Stimulated activated CD8-positive, alpha-beta memory T cell treated with anti-CD3 and anti-CD28 coated beads, Interleukin-2, amount 100 ng/mL, for 48 hours (primary cell): Measurements from ENCODE around the gene FHL3.
"Not testable (repeated sequence)": the region's sequence is repeated elsewhere in the genome, so short reads cannot be mapped to it uniquely, and the experiment has no call there.

Experiments used
- DNase-seq, 2 donors: peaks; one replicate each; pipeline ENCODE4 v3.0.0-alpha.2; 2020; ENCODE audit warnings: low read depth in 2 of 2

FHL3 gene

DNA sequence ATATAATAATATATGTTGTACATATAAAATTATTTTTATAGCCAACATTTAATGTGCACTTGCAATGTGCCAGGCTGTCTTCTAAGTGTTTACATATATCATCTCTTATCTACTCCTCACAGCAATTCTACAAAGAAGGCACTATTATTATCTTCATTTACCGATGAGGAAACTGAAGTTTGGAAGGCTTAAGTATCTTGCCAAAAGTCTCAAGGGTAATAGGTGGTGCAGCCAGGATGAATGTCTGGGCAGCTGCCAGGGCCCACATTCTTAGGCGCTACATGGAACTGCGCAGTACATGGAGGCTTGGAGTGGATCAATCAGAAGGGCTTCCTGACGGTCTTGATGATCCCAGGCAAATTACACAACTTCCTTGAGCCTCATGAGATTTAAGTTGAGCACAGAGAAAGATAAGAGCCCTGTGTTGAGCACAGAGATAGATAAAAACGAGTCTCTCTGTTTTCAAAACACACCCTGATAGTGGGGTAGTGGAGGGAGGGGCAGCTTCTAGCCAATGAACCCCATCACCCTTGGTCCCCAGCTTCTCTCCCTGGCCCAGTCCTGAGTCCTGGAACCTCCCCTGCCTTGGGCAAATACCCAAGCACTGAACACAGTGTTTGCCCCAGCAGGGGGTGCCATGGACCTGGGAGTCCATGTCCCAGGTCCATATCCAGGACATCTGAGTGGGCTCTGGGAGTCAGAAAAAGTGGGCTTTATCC, 32.1 kb upstream of the FHL3 start:
- no peak for DNase-seq

DNA sequence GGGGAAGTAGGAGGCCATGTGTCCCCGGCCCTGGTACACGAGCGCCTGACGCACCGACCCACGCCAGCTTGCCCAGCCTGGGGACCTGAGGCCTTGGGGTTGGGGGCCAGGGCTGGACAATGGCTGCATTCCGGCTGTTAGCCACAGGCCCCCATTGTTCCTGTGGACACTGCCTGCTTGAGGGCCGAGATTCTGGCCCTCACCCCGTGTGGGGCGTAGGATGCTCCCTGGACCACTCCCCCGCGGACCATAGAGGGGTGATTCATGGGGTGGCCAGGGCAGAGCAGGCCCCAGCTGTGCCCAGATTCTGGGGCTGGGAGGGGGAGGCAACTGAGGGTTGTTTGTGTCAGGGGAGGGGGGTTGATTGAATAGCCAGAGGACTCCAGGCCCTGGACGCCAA, 29.6 kb upstream of the FHL3 start:
- DNase-seq, result no peak

GRCh38 chr1:38032992-38033391, 27.7 kb upstream of the FHL3 start:
- not testable (repeated sequence) for DNase-seq

- no peak for DNase-seq
Observed at GRCh38 chr1:38031513-38031866, 26.2 kb upstream of the FHL3 start.

DNA sequence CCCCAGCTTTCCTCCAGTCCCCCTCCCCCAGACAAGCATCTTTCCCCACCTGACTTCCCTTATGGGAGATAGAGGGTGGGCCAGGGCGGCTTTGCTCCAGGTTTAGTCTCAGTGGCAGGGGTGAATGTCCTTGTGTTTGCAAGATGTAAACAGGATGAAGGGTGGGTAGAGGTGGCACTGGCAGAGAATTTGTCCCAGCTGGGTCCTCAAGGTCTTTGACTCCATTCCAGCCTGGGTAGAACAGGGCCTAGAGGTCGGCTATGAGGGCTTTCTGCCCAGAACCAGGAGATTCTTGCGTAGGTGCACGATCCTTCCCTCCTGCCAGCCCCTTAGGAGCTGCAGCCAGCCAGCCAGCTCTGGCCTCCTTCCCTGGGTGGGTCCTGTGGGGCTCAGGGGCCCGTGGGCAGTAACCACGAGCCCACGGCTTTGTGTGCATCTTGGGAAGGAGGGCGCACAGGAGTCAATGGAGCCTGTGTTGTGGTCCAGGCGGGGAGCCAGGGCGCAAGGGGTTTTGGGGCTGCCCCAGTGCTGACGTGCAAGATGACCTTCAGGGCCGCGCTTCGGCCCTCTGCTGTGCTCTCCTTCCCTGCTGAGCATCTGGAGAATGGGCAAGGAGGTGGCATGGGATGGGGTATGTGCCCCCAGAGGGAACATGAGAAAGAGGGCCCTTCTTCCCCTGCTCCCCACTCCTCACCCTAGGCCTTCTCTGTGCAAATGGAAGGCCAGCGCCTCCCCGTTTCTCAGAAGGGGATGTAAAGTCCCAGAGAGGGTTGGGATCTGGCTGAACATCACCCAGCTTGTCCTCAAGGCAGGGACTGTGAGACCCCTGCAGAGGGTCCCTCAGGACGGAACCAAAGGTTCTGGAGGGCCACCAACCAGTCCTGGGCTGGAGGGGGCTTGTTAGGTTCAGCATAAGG, 25.5 kb upstream of the FHL3 start:
- DNase-seq, result no peak

DNA sequence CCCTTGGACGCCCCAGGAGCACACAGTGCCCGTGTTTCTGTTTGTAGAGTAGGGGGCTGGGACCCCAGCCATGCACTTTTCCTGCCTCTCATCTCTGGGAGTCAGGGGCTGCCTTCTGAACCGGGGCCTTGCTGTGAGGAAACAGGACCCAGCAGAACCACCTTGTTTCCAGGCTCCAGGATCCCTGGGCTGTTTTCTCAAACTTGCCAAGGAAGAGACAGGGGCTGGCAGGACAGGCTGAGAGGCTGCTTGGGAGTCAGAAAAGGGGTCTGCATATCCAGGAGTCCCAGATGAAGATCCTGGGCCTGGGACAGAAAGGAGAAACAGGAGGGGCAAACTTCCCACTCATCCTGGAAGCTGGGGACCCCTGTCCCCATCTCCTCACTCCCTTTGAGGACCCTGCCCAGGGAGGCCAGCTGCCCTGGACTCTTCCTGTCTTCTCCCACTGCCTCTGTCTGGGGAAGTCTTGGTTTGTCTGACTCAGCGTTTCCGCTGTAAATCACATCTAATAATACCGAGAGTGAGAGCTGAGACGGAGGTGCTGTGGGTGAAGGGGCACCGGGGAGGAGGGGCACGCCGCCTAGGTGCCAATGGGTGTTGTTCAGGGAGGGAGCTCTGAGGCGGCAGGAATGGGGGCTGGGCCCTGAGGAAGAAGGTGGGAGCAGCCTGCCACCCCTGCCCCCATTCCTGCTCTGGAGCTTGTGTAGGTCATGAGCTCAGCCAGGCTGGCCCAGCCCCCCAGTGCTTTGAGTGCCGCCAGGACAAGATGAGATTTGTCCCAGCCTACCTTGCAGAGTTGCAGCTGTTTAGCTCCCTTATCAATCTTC, 24.6 kb upstream of the FHL3 start:
- DNase-seq, result peak; percentile 66 to 76

GRCh38 chr1:38029081-38029681, 23.9 kb upstream of the FHL3 start:
- DNase-seq, result no peak

- DNase-seq, result no peak
Observed at GRCh38 chr1:38028671-38029070, 23.4 kb upstream of the FHL3 start.

DNA sequence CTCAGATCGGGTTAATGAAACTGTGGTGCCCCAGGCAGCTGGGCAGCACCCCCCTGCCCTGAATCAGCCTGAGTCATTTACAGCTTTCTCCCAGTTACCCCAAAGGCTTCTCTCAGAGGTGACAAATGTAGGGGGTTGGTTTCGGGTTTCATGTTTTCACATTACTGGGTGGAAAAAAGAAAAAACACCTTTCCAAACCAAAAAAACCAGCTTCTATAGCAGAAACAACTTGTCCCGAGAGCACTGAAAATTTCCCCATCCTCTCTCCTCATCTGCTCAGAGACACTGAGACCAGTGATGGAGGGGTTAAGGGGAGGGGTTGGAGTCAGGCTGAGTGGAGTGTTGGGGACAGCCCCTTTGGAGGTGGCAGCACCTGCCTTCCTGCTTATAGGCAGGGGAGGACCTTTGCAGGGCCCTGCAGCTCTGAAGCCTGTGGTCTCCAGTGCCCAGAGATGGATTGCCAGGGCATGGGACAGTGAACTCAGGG, 22.8 kb upstream of the FHL3 start:
- peak; percentile 58 to 69 for DNase-seq

DNA sequence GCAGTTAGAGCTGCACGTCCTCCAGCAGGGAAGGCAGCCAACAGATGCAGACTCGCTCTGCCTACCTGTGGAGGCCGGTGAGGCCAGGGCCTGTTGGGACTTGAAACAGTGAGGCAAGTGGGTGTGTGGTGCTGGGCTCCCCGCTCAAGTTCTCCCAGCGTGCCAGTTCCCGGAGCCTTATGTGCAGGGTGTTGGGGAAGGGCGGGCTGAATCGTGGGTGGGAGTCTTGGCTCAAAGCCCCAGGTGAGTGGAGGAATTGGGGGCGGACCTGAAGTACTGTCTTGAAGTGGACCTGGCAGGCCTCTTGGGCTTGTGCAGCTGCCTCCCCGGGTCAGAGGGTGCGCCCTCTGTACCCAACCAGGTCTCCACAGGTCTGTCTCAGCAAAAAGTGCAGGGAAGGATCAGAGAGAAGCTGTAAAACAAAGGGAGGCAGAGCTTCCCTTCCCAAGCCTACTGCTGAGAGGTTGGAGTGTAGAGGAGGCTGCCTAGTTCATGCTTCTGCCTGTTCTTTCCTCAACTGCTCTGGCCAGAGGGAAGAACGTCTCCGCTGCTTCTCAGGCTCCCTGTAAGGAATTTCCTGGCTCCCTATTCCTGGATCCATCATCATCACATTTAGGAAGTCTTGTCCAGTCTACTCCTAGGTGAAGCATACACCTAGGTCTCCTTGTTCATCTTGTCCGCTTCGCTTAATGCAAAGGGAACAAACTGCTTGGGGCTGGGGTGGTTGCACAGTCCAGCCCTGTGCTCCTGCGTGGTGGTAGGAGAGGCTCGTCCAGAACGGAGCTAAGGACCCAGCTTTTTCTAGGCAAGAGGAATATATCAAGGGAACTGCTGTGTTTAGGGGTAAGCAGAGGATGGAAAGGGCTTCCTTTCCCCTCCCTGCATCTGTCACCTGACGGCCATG, 22.1 kb upstream of the FHL3 start:
- DNase-seq, result no peak

GRCh38 chr1:38026592-38027200, 21.4 kb upstream of the FHL3 start:
- no peak for DNase-seq

GRCh38 chr1:38025664-38026063, 20.4 kb upstream of the FHL3 start:
- DNase-seq, result no peak

DNA sequence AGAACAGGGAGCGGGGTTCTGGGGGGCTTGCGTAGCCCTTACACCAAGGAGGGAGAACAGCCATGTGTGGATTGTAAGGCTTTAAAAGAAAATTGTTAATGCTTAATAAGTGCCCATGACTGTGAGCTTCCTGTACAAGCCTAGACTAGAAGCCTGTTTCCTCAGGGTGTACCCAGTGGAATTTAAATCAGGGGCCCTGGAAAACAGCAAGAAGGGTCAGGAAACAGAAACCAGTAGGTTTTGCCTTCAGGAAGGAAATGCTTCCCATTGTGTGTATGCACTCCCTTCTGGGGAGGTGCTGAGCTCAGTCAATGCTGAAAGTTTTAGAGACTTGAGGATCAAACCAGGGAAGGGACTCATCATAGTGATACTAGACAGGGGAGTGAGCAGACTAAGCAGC, 19.9 kb upstream of the FHL3 start:
- DNase-seq, result no peak

DNA sequence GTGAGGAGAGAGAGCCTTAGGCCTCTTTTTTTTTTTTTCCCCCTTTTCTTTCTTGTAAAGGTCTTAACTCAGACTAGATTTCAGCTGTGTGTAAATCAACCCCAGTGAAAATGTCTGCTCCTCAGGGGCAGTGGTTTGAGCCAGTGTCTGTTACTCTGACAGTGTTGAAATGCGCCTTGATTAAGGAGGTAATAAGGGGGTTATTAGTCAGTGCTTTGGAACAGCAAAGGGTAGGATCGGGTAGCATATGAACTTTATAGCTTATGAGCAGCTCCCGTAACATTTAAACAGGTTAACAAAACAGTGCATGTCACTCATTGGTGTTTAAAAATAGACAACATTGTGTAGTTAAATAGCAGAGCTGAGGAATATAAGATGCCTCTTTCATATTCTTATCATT, 17.5 kb upstream of the FHL3 start:
- no peak for DNase-seq

- DNase-seq, result no peak
Observed at GRCh38 chr1:38021969-38022368, 16.7 kb upstream of the FHL3 start.

- no peak for DNase-seq
Observed at GRCh38 chr1:38020396-38020795, 15.1 kb upstream of the FHL3 start.

- no peak for DNase-seq
Observed at GRCh38 chr1:38018864-38019343, 13.6 kb upstream of the FHL3 start.

GRCh38 chr1:38015978-38016725, 10.8 kb upstream of the FHL3 start:
- no peak for DNase-seq

GRCh38 chr1:38014724-38015424, 9.6 kb upstream of the FHL3 start:
- DNase-seq, result no peak
